Measurements from ENCODE around the gene LDLRAD2. TPM values are rescaled to one million over a fixed set of nuclear protein-coding genes. Genes with fewer than 3 reads are reported as not detected.
"Not testable (repeated sequence)": the region's sequence is repeated elsewhere in the genome, so short reads cannot be mapped to it uniquely, and the experiment has no call there.

The LDLRAD2 gene
- total and polyA plus RNA-seq, 5 donors from 2014 or later: 0.27 TPM; not detected in 4

DNA sequence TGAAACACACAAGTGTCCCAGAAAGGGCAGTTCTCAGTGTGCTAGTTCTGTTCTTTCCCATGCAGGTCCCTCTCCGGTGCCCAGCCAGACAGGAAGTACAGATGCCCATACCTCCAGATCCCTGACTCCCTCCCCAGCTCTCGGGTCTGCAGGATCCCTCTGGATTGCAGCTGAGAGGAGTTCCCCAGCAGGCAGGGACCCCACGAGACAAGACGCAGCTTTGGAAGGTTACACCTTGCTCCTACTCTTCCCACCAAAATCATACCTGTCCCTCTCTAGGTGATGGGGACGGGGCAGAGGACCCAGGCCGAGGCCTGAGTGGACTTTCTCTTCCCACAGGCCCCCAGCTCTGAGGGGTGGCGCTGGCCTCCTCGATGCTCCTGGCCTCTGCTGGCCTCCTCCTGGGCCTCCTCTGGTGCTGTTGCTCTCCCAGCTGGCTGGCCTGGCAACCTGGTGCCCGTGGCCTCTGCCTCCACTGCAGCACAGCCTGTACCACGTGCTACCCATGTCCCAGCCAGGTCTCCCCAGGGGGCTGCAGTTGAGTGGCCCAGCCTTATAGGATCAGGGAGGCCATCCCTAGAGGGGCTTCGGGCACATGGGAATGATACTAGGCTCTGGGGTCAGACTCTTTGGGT lies 9.4 kb downstream of the LDLRAD2 start:
- ATAC-seq (ENCODE audit: low read depth in 2 of 2) (no peak), DNase-seq (no peak)
- Histone ChIP-seq H3K9me3 (ENCODE audit: control insufficient read depth in 2 of 2, low read length in 2 of 2) (no peaks in the 10 kb centered on the region), H3K4me1 (ENCODE audit: control insufficient read depth, insufficient read depth, low read length, poor library complexity, severe bottlenecking) (no peaks in the 10 kb centered on the region), H3K27ac (ENCODE audit: insufficient read depth, low read length, poor library complexity, severe bottlenecking) (no peak overlapping the region), H3K36me3 (ENCODE audit: control insufficient read depth, insufficient read depth, low read length) (no peaks in the 10 kb centered on the region), H3K27me3 (ENCODE audit: control insufficient read depth, insufficient read depth, low read length) (no peaks in the 10 kb centered on the region), H3K4me3 (ENCODE audit: low read depth, low read length) (no peak overlapping the region)
- Mint-ChIP-seq H3K9me3 (no peaks in the 10 kb centered on the region), H3K27ac (no peak overlapping the region), H3K27me3 (peaks cover 10% of the 10 kb centered on the region), H3K36me3 (no peaks in the 10 kb centered on the region), H3K4me3 (no peak overlapping the region), H3K4me1 (peaks cover 0 to 3% (median 1%) of the 10 kb centered on the region in 4 donors)

DNA sequence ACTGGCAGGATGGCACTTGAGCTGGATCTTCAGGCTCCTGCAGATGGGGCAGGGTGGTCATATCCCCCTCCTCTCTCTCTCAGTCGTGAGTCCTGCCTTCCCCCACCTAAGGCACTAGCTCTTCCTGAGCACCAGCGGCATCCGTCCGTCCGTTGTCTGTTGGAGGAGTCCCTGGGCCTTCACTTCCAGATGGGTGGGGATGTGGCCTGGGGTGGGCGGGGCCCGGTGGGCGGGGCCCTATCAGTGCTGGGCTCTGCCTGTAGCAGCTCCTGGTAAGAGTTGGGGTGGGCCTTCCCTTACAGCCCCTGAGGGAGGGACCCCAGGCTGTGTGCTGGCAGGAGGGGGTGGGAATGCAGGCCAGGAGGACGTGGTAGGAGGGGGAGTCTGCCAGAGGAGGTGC lies 10.3 kb downstream of the LDLRAD2 start:
- ATAC-seq (ENCODE audit: low read depth in 2 of 2) (no peak), DNase-seq (no peak)
- Histone ChIP-seq H3K4me3 (ENCODE audit: low read depth, low read length) (no peak overlapping the region), H3K4me1 (ENCODE audit: control insufficient read depth, insufficient read depth, low read length, poor library complexity, severe bottlenecking) (no peaks in the 10 kb centered on the region), H3K36me3 (ENCODE audit: control insufficient read depth, insufficient read depth, low read length) (no peaks in the 10 kb centered on the region), H3K27ac (ENCODE audit: insufficient read depth, low read length, poor library complexity, severe bottlenecking) (no peak overlapping the region), H3K9me3 (ENCODE audit: control insufficient read depth in 2 of 2, low read length in 2 of 2) (no peaks in the 10 kb centered on the region), H3K27me3 (ENCODE audit: control insufficient read depth, insufficient read depth, low read length) (no peaks in the 10 kb centered on the region)
- H3K4me1 Mint-ChIP-seq: peaks cover 0 to 3% (median 0%) of the 10 kb centered on the region in 4 donors
- no peaks in the 10 kb centered on the region for H3K9me3 Mint-ChIP-seq
- H3K27ac Mint-ChIP-seq: no peak overlapping the region
- H3K36me3 Mint-ChIP-seq: peaks cover 3% of the 10 kb centered on the region
- H3K27me3 Mint-ChIP-seq: peaks cover 10% of the 10 kb centered on the region
- H3K4me3 Mint-ChIP-seq: no peak overlapping the region

DNA sequence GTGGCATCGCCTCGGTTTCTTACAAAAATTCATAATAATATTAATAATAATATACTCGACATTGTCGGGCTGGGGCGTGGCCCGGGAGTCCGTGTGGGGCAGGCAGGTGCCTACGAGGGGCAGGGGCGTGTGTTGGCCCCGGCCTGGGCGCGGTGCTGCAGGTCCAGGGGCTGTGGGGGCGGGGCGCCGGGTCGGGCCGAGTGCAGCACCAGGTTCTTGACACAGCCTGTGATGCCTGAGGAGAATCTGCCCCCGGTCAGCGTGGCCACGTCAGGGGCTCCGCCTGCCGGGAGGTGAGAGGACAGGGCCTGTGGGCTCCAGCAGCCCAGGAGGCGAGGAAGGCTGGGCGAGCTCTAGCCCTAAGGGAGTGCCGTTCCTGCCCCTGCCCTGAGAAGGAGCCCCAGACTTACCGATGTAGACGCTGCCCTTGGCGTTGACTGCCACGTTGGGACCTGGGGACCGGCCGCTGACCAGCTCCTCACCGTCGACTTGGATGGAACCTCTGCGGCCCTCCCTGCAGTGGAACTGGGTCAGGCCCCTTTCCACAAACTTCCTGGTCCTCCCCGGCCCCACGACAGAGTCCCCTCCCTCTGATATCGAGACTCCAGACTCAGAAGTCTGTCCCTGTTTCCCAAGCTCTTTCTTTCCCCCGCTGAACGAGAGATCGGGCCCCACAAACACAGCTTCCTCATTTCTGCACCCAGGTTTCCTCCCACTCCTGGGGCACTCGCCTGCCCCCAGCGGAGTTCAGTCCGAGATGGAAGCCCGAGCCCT lies 11.3 kb downstream of the LDLRAD2 start:
- DNase-seq (no peak), ATAC-seq (ENCODE audit: low read depth in 2 of 2) (no peak)
- no peaks in the 10 kb centered on the region for H3K9me3 Mint-ChIP-seq
- H3K4me3 Mint-ChIP-seq: no peak overlapping the region
- peaks cover 10% of the 10 kb centered on the region for H3K27me3 Mint-ChIP-seq
- H3K36me3 ChIP-seq (ENCODE audit: control insufficient read depth, insufficient read depth, low read length): no peaks in the 10 kb centered on the region
- no peaks in the 10 kb centered on the region for H3K9me3 ChIP-seq (ENCODE audit: control insufficient read depth in 2 of 2, low read length in 2 of 2)
- peaks cover 0 to 3% (median 0%) of the 10 kb centered on the region in 4 donors for H3K4me1 Mint-ChIP-seq
- no peaks in the 10 kb centered on the region for H3K27me3 ChIP-seq (ENCODE audit: control insufficient read depth, insufficient read depth, low read length)
- peaks cover 4% of the 10 kb centered on the region for H3K36me3 Mint-ChIP-seq
- no peak overlapping the region for H3K4me3 ChIP-seq (ENCODE audit: low read depth, low read length)
- H3K4me1 ChIP-seq (ENCODE audit: control insufficient read depth, insufficient read depth, low read length, poor library complexity, severe bottlenecking): no peaks in the 10 kb centered on the region
- H3K27ac ChIP-seq (ENCODE audit: insufficient read depth, low read length, poor library complexity, severe bottlenecking): no peak overlapping the region
- no peak overlapping the region for H3K27ac Mint-ChIP-seq

DNA sequence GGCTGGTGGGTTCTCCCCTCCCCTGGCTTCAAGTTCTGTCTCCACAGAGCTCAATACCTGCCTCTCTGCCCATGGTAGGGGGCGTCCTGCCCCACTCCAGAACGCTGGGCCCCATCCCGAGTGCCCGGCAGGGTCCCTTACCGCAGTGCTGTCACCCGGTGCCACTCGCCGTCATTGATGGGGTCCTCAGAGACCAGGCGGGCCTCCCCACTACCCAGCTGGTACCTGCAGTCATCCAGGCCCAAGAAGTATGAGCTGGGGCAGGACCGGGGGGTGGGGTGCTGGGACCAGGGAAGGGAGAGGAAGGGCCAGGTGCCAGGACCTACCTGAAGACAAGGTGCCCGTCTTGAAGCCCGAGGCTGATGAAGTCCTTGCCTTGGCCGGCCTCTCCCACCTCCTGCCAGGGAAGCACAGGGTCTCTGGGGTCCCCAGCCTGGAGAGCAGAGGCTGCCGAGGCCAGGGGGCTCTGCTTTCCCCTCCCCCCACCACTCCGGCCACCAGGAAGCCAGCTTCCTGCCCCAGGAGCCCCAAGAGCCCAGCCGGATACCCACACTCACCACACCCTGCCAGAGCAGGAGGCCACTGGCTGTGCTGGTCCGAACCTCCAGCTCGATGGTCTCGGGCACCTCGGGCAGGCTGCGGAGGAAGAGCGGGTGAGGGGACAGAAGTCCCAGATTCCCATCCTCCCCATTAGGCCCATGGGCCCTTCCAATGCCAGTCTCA lies 12.1 kb downstream of the LDLRAD2 start:
- Histone ChIP-seq H3K27ac (ENCODE audit: insufficient read depth, low read length, poor library complexity, severe bottlenecking) (no peak overlapping the region), H3K27me3 (ENCODE audit: control insufficient read depth, insufficient read depth, low read length) (no peaks in the 10 kb centered on the region), H3K36me3 (ENCODE audit: control insufficient read depth, insufficient read depth, low read length) (no peaks in the 10 kb centered on the region), H3K9me3 (ENCODE audit: control insufficient read depth in 2 of 2, low read length in 2 of 2) (no peaks in the 10 kb centered on the region), H3K4me3 (ENCODE audit: low read depth, low read length) (no peak overlapping the region), H3K4me1 (ENCODE audit: control insufficient read depth, insufficient read depth, low read length, poor library complexity, severe bottlenecking) (no peaks in the 10 kb centered on the region)
- H3K9me3 Mint-ChIP-seq: no peaks in the 10 kb centered on the region
- H3K4me1 Mint-ChIP-seq: no peaks in the 10 kb centered on the region
- H3K36me3 Mint-ChIP-seq: peaks cover 4% of the 10 kb centered on the region
- H3K27me3 Mint-ChIP-seq: peaks cover 10% of the 10 kb centered on the region
- H3K4me3 Mint-ChIP-seq: no peak overlapping the region
- ATAC-seq (ENCODE audit: low read depth in 2 of 2) (no peak), DNase-seq (no peak)
- H3K27ac Mint-ChIP-seq: no peak overlapping the region

DNA sequence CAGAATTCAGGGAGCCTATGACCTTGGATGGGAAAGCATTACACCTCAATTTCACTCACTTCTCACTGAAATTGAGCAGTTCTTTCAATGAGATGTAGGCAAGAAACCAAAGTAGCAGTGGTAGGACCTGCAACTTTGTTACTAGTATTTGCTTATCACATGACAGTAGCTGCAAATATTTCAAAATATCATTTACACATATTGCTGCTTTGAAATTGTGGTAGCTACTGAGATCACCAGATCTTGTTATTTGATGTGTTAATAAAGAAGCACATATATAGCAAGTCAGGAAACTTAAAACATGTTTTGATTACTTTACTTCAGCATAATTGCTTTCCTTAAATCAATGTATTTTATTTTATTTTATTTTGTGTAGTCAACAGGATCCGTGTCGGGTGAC lies 12.9 kb downstream of the LDLRAD2 start:
- Mint-ChIP-seq H3K36me3 (peaks cover 4% of the 10 kb centered on the region), H3K27me3 (peaks cover 10% of the 10 kb centered on the region), H3K4me3 (no peak overlapping the region), H3K4me1 (no peaks in the 10 kb centered on the region), H3K9me3 (no peaks in the 10 kb centered on the region), H3K27ac (no peak overlapping the region)
- ATAC-seq (ENCODE audit: low read depth in 2 of 2): no peak
- Histone ChIP-seq H3K4me3 (ENCODE audit: low read depth, low read length) (no peak overlapping the region), H3K9me3 (ENCODE audit: control insufficient read depth in 2 of 2, low read length in 2 of 2) (no peaks in the 10 kb centered on the region), H3K4me1 (ENCODE audit: control insufficient read depth, insufficient read depth, low read length, poor library complexity, severe bottlenecking) (no peaks in the 10 kb centered on the region), H3K27ac (ENCODE audit: insufficient read depth, low read length, poor library complexity, severe bottlenecking) (no peak overlapping the region), H3K36me3 (ENCODE audit: control insufficient read depth, insufficient read depth, low read length) (no peaks in the 10 kb centered on the region), H3K27me3 (ENCODE audit: control insufficient read depth, insufficient read depth, low read length) (no peaks in the 10 kb centered on the region)
- no peak for DNase-seq

DNA sequence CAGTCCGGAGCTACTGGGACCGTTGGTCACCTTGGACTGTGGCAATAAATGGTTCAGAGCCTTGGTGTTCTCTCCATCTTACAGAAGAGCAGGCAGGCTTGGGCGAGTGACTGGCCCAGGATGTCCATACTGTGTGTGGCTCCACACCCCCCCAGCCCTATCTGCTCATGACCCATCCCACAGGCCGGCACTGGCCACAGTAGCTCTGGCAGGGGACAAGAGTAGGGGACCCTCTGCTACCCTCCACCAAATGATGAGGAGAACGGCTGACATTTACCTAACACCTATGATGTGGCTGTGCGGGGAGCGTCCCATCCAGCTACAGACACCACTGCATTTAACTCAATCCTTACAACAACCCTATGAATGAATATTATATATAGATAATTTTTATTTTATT lies 13.3 kb downstream of the LDLRAD2 start:
- no peak overlapping the region for H3K4me3 Mint-ChIP-seq
- Histone ChIP-seq H3K27ac (ENCODE audit: insufficient read depth, low read length, poor library complexity, severe bottlenecking) (no peak overlapping the region), H3K9me3 (ENCODE audit: control insufficient read depth in 2 of 2, low read length in 2 of 2) (no peaks in the 10 kb centered on the region), H3K4me1 (ENCODE audit: control insufficient read depth, insufficient read depth, low read length, poor library complexity, severe bottlenecking) (no peaks in the 10 kb centered on the region), H3K27me3 (ENCODE audit: control insufficient read depth, insufficient read depth, low read length) (no peaks in the 10 kb centered on the region), H3K36me3 (ENCODE audit: control insufficient read depth, insufficient read depth, low read length) (no peaks in the 10 kb centered on the region), H3K4me3 (ENCODE audit: low read depth, low read length) (no peak overlapping the region)
- DNase-seq: no peak
- H3K36me3 Mint-ChIP-seq: peaks cover 4% of the 10 kb centered on the region
- ATAC-seq (ENCODE audit: low read depth in 2 of 2): no peak
- H3K27ac Mint-ChIP-seq: no peak overlapping the region
- H3K4me1 Mint-ChIP-seq: no peaks in the 10 kb centered on the region
- H3K27me3 Mint-ChIP-seq: peaks cover 10% of the 10 kb centered on the region
- no peaks in the 10 kb centered on the region for H3K9me3 Mint-ChIP-seq

DNA sequence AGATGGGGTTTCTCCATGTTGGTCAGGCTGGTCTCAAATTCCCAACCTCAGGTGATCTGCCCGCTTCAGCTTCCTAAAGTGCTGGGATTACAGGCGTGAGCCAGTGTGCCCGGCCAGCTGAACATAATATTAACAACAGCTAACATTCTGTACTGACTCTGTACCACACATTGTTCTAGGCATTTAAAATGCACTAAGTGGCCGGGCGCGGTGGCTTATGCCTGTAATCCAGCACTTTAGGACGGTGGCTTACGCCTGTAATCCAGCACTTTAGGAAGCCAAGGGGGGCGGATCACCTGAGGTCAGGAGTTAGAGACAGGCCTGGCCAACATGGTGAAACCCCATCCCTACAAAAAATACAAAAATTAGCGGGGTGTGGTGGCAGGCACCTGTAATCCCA lies 14.6 kb downstream of the LDLRAD2 start:
- H3K36me3 Mint-ChIP-seq; H3K36me3 ChIP-seq (ENCODE audit: control insufficient read depth, insufficient read depth, low read length); H3K9me3 ChIP-seq (ENCODE audit: control insufficient read depth in 2 of 2, low read length in 2 of 2); H3K27ac Mint-ChIP-seq; H3K4me1 Mint-ChIP-seq; H3K27ac ChIP-seq (ENCODE audit: insufficient read depth, low read length, poor library complexity, severe bottlenecking); H3K4me1 ChIP-seq (ENCODE audit: control insufficient read depth, insufficient read depth, low read length, poor library complexity, severe bottlenecking); H3K27me3 Mint-ChIP-seq; H3K27me3 ChIP-seq (ENCODE audit: control insufficient read depth, insufficient read depth, low read length); ATAC-seq (ENCODE audit: low read depth in 2 of 2); H3K4me3 Mint-ChIP-seq; DNase-seq; H3K9me3 Mint-ChIP-seq; H3K4me3 ChIP-seq (ENCODE audit: low read depth, low read length): not testable (repeated sequence)

Data from CD4-positive, CD25-positive, alpha-beta regulatory T cell (primary cell).